GM12865 (cell line): ENCODE measurements around the gene PRMT3.

Experiments used
- DNase-seq: peaks from one replicate; pipeline ENCODE4 v3.0.0; 2010; ENCODE audit warnings: low read depth
- H3K4me3 ChIP-seq: 2 replicates; pipeline ENCODE4 v1.5.1; 2011; ENCODE audit warnings: mild to moderate bottlenecking, low read depth, low read length, control low read depth
- TF ChIP-seq, protein P1 (sequence below): IDR thresholded peaks from 2 replicates; pipeline ENCODE4 v1.5.1; 2011; ENCODE audit warnings: low read length, control low read depth, low read depth, inconsistent platforms; ENCODE audit not compliant: insufficient read depth; ENCODE audit errors: missing control alignments

The PRMT3 gene

DNA sequence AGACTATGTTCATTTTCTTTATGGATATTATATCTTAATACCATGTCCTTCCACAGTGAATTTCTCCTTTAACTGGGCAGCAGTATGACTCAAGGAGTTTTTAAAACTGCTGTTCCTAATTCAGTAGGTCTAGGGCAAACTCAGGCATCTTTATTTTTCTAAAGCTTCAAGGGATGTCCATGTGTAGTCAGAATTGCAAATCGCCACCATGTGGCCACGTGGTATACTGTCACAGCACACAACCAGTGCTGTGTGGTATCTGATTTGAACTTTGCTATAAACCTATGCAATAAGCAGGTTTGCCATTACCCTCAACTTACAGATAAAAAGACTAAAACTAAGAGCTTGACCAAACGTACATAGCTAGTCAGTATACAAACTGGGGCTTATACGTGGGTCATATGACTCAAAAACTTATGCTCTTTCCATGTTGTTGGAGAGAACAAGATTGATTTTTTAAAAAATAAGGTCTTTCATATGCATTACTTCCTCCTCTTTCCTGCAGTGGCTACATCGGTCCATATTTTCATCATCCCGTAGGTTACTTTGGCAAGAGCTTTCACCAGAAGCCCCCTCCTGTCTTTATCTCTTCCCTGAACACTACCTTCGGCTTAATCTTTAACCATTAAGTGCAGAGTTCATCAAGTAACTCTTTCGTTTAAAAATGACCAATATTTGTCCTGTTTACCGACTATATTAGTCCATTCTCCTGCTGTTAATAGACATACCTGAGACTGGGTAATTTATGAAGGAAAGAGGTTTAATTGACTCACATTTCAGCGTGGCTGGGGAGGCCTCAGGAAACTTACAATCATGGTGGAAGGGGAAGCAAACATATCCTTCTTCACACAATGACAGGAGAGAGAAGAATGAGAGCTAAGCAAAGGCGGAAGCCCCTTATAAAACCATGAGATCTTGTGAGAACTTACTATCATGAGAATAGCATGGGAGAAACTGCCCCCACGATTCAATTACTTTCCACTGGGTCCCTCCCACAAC, 32.0 kb upstream of the PRMT3 start:
- no peak overlapping the region for H3K4me3 ChIP-seq
- peak; percentile 59 for DNase-seq
- TF ChIP-seq, protein P1, sequence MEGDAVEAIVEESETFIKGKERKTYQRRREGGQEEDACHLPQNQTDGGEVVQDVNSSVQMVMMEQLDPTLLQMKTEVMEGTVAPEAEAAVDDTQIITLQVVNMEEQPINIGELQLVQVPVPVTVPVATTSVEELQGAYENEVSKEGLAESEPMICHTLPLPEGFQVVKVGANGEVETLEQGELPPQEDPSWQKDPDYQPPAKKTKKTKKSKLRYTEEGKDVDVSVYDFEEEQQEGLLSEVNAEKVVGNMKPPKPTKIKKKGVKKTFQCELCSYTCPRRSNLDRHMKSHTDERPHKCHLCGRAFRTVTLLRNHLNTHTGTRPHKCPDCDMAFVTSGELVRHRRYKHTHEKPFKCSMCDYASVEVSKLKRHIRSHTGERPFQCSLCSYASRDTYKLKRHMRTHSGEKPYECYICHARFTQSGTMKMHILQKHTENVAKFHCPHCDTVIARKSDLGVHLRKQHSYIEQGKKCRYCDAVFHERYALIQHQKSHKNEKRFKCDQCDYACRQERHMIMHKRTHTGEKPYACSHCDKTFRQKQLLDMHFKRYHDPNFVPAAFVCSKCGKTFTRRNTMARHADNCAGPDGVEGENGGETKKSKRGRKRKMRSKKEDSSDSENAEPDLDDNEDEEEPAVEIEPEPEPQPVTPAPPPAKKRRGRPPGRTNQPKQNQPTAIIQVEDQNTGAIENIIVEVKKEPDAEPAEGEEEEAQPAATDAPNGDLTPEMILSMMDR, result peak; percentile 61

DNA sequence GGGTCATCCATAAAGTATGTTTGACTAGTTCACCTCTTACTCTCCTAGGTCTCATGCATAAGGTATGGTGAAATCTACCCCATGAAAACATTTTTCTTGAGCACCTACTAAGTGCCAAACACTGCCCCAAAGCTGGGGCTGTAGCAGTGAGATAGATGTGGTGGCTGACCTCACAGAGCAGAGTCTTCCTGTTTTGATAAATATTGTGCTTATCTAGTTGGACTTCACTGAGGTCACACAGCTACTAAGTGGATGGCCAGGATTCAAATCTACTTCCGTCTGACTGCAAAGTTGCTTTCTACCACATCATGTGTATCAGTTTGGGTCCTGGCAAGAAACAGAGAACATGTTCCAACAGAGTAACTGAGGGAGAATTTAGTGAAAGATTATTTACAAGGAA, 30.4 kb upstream of the PRMT3 start:
- TF ChIP-seq, protein P1, result no peak
- H3K4me3 ChIP-seq, result no peak overlapping the region
- DNase-seq, result no peak

DNA sequence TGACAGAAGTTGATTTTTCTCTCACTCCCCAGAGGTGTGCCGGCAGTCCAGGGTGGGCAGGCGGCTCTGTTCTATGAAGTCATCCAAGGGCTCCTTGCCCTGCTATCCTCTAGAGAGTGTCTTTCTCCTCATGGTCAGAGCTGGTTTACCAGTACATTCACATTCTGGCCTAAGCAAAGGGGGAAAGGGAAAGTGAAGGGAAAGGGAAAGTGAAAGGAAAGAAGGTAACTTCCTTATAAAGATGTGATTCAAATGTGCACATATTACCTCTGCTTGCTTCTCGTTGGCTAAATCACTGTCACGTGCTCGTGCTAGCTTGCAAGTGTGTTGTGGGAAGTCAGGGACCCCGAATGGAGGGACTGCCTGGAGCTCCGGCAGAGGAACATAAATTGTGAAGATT, 26.9 kb upstream of the PRMT3 start:
- peak; percentile 44 for DNase-seq
- no peak overlapping the region for H3K4me3 ChIP-seq
- TF ChIP-seq, protein P1, result no peak

DNA sequence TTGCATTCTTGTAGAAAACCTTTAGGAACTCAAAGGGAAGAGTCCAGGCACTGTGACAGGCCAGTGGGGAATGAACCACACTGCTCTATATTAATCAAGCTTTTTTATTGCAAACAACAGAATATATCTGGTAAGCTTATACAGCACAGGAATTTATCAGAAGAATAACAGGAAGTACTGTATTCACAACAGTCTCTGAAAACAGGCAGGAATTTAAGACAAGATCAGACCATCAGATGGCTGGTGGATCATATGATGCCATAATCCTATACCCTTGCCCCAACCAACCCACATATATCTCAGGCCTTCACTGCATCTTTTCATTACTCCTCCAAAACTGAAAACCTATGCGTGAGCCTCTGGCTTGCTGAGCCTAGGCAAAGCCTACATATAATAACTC, 25.0 kb upstream of the PRMT3 start:
- TF ChIP-seq, protein P1, result no peak
- DNase-seq, result no peak
- no peak overlapping the region for H3K4me3 ChIP-seq

DNA sequence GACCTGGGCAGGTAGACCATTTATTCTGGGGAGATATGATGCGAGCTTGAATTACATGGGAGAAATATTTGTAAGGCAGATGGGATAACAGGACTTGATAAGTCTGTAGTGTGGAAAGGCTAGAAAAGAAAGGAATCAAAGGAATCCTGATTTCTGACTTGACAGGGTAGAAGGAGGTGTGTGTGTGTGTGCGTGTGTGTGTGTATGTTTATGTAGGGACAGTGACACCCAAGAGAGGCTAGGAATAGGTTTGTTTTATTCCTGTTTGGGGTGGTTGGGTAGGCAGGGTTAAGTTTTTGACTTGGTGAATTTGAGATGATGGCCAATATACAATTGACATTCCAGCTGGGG, 24.4 kb upstream of the PRMT3 start:
- DNase-seq, result no peak
- TF ChIP-seq, protein P1, result no peak

DNA sequence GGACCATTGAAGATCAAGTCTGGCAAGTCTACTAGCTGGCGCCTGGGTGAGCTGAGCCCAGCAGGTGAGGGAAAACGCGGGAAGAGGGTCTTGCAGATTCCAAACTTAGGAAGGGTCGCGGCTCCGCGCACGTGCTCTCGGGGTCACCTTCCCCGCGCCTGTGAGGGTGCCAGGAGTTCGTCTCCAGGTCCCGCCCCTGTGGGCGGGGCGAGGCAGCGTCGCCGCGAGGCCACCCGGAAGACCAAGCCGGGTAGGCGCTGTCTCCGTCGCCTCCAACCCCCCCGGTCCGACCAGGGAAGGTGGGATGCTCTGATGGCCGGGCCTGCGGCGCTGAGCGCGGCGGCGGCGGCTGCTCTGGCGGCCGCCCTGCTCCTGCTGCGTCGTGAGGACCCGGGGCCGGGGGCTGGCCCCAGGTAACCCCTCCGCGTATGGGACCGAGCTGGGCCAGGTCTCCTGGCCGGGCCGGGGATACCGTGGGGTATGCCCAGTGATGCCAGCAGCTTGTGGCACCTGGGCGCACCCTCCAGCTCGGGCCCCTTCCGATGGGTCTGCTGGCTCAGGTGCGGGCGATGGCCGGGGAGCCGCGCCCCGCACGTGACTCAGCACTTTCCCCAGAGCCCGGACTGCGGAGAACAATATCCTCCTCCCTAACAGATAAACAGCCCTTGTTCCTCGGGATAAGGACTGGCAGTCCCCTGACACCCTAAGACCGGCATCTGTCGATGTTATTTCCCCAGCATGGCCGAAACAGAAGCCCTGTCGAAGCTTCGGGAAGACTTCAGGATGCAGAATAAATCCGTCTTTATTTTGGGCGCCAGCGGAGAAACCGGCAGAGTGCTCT, 23.8 kb upstream of the PRMT3 start, which contains the start of gene HTATIP2:
TSS of gene HTATIP2 (plus strand) at position 215 of the 841 bp plus-strand sequence. CDS start at position 739, 524 bp downstream.
- peak; percentile 81 for DNase-seq
- peak within 1 kb of the TSS; percentile 55 for H3K4me3 ChIP-seq
- TF ChIP-seq, protein P1, result no peak

More for the DNA sequence above, 24.4 kb upstream of the PRMT3 start:
- H3K4me3 ChIP-seq, result peak overlapping the region; percentile 55
